ENCODE results near the gene MYPOP.
"Not testable (repeated sequence)": the region's sequence is repeated elsewhere in the genome, so short reads cannot be mapped to it uniquely, and the experiment has no call there.

DNA sequence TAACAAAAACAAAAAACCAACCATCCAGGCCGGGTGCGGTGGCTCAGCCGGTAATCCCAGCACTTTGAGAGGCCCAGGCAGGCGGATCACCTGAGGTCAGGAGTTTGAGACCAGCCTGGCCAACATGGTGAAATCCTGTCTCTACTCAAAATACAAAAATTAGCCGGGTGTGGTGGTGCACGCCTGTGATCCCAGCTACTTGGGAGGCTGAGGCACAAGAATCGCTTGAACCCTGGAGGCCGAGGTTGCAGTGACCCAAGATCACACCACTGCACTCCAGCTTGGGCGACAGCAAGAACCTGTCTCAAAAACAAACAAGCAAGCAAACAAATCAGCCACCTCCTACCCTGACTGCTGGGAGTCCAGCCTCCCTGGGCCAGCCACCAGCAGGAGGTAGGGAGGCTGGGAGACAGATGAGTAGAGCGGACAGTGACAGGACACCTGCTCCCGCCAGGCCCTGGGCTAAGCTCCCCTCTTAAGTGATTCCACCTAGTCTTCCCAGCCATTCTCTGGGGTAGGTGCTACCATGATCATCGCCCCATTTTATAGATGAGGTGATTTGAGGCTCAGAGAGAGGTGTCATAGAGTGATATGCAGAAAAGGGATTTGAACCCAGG, 6.3 kb downstream of the MYPOP start:
- not testable (repeated sequence) for TF ChIP-seq MXI1 (IDR thresholded peaks at IDR 0.05; ENCODE audit: low read depth, low read length); KDM1A (IDR thresholded peaks at IDR 0.05; ENCODE audit: borderline replicate concordance); POU2F2 (IDR thresholded peaks at IDR 0.05; ENCODE audit: borderline replicate concordance, low read depth, low read length)
- TF ChIP-seq, protein P1, sequence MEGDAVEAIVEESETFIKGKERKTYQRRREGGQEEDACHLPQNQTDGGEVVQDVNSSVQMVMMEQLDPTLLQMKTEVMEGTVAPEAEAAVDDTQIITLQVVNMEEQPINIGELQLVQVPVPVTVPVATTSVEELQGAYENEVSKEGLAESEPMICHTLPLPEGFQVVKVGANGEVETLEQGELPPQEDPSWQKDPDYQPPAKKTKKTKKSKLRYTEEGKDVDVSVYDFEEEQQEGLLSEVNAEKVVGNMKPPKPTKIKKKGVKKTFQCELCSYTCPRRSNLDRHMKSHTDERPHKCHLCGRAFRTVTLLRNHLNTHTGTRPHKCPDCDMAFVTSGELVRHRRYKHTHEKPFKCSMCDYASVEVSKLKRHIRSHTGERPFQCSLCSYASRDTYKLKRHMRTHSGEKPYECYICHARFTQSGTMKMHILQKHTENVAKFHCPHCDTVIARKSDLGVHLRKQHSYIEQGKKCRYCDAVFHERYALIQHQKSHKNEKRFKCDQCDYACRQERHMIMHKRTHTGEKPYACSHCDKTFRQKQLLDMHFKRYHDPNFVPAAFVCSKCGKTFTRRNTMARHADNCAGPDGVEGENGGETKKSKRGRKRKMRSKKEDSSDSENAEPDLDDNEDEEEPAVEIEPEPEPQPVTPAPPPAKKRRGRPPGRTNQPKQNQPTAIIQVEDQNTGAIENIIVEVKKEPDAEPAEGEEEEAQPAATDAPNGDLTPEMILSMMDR (IDR thresholded peaks at IDR 0.05 in 2 of 3, conservative IDR thresholded peaks at IDR 0.05 in 1 of 3; ENCODE audit: control insufficient read depth in 2 of 3, extremely low read depth in 1 of 3, insufficient read depth in 1 of 3, low read depth in 3 of 3, low read length in 3 of 3) = not testable (repeated sequence)
- TF ChIP-seq, protein P2, sequence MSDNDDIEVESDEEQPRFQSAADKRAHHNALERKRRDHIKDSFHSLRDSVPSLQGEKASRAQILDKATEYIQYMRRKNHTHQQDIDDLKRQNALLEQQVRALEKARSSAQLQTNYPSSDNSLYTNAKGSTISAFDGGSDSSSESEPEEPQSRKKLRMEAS (IDR thresholded peaks at IDR 0.05; ENCODE audit: low read depth, low read length) = not testable (repeated sequence)

Measured in GM12878 (cell line).